GM19193 (cell line): ENCODE results near the gene CLSTN1.

Experiments used
- POLR2A ChIP-seq: IDR thresholded peaks from 4 replicates; pipeline ENCODE4 v1.6.1; 2011; ENCODE audit not compliant: insufficient read depth, insufficient read length; ENCODE audit errors: extremely low read depth

Gene CLSTN1

GRCh38 chr1:9716404-9717192 lies 107.2 kb downstream of the CLSTN1 start:
- no peak for TF ChIP-seq POLR2A

GRCh38 chr1:9715536-9716226 lies 108.1 kb downstream of the CLSTN1 start:
- no peak for TF ChIP-seq POLR2A

- TF ChIP-seq POLR2A, result no peak
Measured at GRCh38 chr1:9714257-9714718, 109.5 kb downstream of the CLSTN1 start.

GRCh38 chr1:9711466-9712020 lies 112.2 kb downstream of the CLSTN1 start:
- no peak for TF ChIP-seq POLR2A

GRCh38 chr1:9710037-9710436 lies 113.7 kb downstream of the CLSTN1 start:
- TF ChIP-seq POLR2A, result no peak

GRCh38 chr1:9706178-9706577 lies 117.6 kb downstream of the CLSTN1 start:
- TF ChIP-seq POLR2A, result no peak

- TF ChIP-seq POLR2A, result no peak
Measured at GRCh38 chr1:9705337-9706093, 118.2 kb downstream of the CLSTN1 start.

GRCh38 chr1:9703681-9704080 lies 120.1 kb downstream of the CLSTN1 start:
- no peak for TF ChIP-seq POLR2A

- no peak for TF ChIP-seq POLR2A
Measured at GRCh38 chr1:9703165-9703509, 120.6 kb downstream of the CLSTN1 start.

- no peak for TF ChIP-seq POLR2A
Measured at GRCh38 chr1:9701665-9702064, 122.1 kb downstream of the CLSTN1 start.

GRCh38 chr1:9700340-9700739 lies 123.4 kb downstream of the CLSTN1 start:
- TF ChIP-seq POLR2A, result no peak

GRCh38 chr1:9699361-9699760 lies 124.4 kb downstream of the CLSTN1 start:
- no peak for TF ChIP-seq POLR2A

- no peak for TF ChIP-seq POLR2A
Measured at GRCh38 chr1:9696793-9697192, 127.0 kb downstream of the CLSTN1 start.

- TF ChIP-seq POLR2A, result no peak
Measured at GRCh38 chr1:9691691-9692090, 132.1 kb downstream of the CLSTN1 start.

GRCh38 chr1:9691108-9691445 lies 132.7 kb downstream of the CLSTN1 start:
- no peak for TF ChIP-seq POLR2A
